Measurements from ENCODE around the gene CCL23. TPM values are rescaled to one million over a fixed set of nuclear protein-coding genes. Genes with fewer than 3 reads are reported as not detected.
"Not testable (repeated sequence)": the region's sequence is repeated elsewhere in the genome, so short reads cannot be mapped to it uniquely, and the experiment has no call there.

The CCL23 gene
- total RNA-seq, 4 donors from 2014 or later, result 11.5 TPM; not detected in 3

- Histone ChIP-seq H3K4me1 (no peaks in the 10 kb centered on the region), H3K36me3 (no peaks in the 10 kb centered on the region), H3K9me3 (peaks cover 4% of the 10 kb centered on the region), H3K27me3 (no peaks in the 10 kb centered on the region), H3K27ac (no peak overlapping the region), H3K4me3 (no peak overlapping the region)
- TF ChIP-seq POLR2A (IDR thresholded peaks at IDR 0.05) (no peak), POLR2AphosphoS5 (IDR thresholded peaks at IDR 0.05) (no peak), EP300 (IDR thresholded peaks at IDR 0.05) (no peak)
- TF ChIP-seq, protein P1, sequence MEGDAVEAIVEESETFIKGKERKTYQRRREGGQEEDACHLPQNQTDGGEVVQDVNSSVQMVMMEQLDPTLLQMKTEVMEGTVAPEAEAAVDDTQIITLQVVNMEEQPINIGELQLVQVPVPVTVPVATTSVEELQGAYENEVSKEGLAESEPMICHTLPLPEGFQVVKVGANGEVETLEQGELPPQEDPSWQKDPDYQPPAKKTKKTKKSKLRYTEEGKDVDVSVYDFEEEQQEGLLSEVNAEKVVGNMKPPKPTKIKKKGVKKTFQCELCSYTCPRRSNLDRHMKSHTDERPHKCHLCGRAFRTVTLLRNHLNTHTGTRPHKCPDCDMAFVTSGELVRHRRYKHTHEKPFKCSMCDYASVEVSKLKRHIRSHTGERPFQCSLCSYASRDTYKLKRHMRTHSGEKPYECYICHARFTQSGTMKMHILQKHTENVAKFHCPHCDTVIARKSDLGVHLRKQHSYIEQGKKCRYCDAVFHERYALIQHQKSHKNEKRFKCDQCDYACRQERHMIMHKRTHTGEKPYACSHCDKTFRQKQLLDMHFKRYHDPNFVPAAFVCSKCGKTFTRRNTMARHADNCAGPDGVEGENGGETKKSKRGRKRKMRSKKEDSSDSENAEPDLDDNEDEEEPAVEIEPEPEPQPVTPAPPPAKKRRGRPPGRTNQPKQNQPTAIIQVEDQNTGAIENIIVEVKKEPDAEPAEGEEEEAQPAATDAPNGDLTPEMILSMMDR (IDR thresholded peaks at IDR 0.05), result no peak
- DNase-seq (ENCODE audit: low spot score in 2 of 2), result no peak
- WGBS, result 92% methylated on average over 2 of the region's 2 CpGs
These were observed 1.2 kb downstream of the CCL23 start for GRCh38 chr17:36016555-36016954.

DNA sequence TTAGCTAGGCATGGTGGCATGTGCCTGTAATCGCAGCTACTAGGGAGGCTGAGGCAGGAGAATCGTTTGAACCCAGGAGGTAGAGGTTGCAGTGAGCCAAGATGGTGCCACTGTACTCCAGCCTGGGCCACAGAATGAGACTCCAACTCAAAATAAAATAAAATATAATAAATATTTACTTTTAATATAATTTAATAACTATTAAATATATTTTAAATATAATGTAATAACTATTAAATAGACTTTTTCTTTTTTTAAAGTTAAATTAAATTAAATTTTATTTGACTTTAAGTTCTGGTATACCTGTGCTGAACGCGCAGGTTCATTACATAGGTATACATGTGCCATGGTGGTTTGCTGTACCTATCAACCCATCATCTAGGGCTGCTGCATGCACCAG is 1.9 kb downstream of the CCL23 start:
- not testable (repeated sequence) for H3K4me1 ChIP-seq; DNase-seq (ENCODE audit: low spot score in 2 of 2); H3K36me3 ChIP-seq; H3K4me3 ChIP-seq; H3K27ac ChIP-seq; H3K27me3 ChIP-seq; H3K9me3 ChIP-seq
- WGBS, result 91% methylated on average over 4 of the region's 4 CpGs

DNA sequence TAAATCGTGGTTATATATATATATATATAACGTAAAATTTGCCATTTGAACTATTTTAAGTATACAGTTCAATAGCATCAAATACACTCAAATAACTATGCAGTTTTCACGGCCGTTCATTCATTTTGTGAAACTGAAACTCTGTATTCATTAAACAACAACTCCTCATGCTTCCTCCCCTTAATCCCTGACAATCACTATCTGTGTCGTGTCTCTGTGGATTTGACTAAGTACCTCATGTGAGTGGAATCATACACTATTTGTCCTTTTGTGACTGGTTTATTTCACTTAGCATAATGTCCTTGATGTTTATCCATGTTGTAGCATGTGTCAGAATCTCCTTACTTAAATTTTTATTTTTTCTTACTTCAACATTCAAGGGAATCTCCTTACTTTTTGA is 2.8 kb downstream of the CCL23 start:
- H3K4me1 ChIP-seq, result no peaks in the 10 kb centered on the region
- no peak overlapping the region for H3K27ac ChIP-seq
- peaks cover 4% of the 10 kb centered on the region for H3K9me3 ChIP-seq
- WGBS, result 75% methylated on average over 5 of the region's 5 CpGs
- no peak for DNase-seq (ENCODE audit: low spot score in 2 of 2)
- TF ChIP-seq EP300 (IDR thresholded peaks at IDR 0.05), result no peak
- TF ChIP-seq POLR2A (IDR thresholded peaks at IDR 0.05), result no peak
- TF ChIP-seq, protein P1 (IDR thresholded peaks at IDR 0.05), result no peak
- TF ChIP-seq POLR2AphosphoS5 (IDR thresholded peaks at IDR 0.05), result no peak
- H3K36me3 ChIP-seq, result no peaks in the 10 kb centered on the region
- no peaks in the 10 kb centered on the region for H3K27me3 ChIP-seq
- H3K4me3 ChIP-seq, result no peak overlapping the region

- DNase-seq (ENCODE audit: low spot score in 2 of 2), result no peak
- H3K4me3 ChIP-seq, result no peak overlapping the region
- H3K9me3 ChIP-seq, result peaks cover 11% of the 10 kb centered on the region
- no peaks in the 10 kb centered on the region for H3K27me3 ChIP-seq
- TF ChIP-seq EP300 (IDR thresholded peaks at IDR 0.05), result no peak
- TF ChIP-seq POLR2AphosphoS5 (IDR thresholded peaks at IDR 0.05), result no peak
- no peak for TF ChIP-seq POLR2A (IDR thresholded peaks at IDR 0.05)
- TF ChIP-seq, protein P1 (IDR thresholded peaks at IDR 0.05), result no peak
- 77% methylated on average over 2 of the region's 2 CpGs for WGBS
- H3K4me1 ChIP-seq, result no peaks in the 10 kb centered on the region
- no peak overlapping the region for H3K27ac ChIP-seq
- H3K36me3 ChIP-seq, result no peaks in the 10 kb centered on the region
These were observed 6.6 kb downstream of the CCL23 start for GRCh38 chr17:36011201-36011600.

DNA sequence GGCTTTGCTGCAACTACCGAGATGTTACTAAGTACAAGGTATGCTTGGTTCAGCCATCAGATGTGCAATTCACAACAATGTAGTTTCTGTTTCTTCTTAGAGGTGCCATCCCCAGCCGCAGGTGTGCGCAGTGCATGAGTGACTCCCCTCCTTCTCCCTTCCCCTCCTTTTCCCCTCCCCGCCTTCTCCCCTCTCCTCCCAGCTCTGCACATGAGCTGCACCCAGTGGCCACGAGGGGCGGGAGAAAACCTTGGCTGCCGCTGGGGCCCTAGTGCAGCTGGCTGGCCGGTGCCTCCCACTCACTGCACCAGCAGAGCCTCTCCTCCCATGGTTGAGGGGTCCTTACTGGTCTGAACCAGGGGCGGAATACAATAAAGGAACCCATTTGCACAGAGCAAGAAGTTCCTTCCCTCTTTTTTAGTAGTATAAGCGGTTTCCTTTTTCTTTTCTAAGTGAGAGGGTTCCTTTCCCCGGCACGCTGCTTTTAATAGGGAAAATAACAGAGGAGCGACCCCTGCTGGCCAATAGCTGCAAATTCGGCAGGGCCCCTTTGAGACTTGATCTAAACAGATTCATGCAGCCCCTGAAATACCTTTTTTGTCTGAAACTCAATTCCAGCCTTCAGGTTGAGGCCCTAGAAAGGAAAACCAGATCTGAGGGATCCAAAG is 8.6 kb downstream of the CCL23 start:
- peaks cover under 1% of the 10 kb centered on the region for H3K27me3 ChIP-seq
- 83% methylated on average over 14 of the region's 14 CpGs for whole genome bisulfite sequencing
- no peak for DNase-seq (ENCODE audit: low spot score in 2 of 2)
- H3K36me3 ChIP-seq, result no peaks in the 10 kb centered on the region
- H3K4me1 ChIP-seq, result no peaks in the 10 kb centered on the region
- no peak for TF ChIP-seq POLR2A (IDR thresholded peaks at IDR 0.05)
- TF ChIP-seq EP300 (IDR thresholded peaks at IDR 0.05), result no peak
- TF ChIP-seq, protein P1 (IDR thresholded peaks at IDR 0.05), result no peak
- TF ChIP-seq POLR2AphosphoS5 (IDR thresholded peaks at IDR 0.05), result no peak
- H3K9me3 ChIP-seq, result peaks cover 11% of the 10 kb centered on the region
- no peak overlapping the region for H3K4me3 ChIP-seq
- H3K27ac ChIP-seq, result no peak overlapping the region
